Measurements from ENCODE around the gene TACC3.
A peak's percentile ranks its signal among the peaks of the same experiment; 100 is the strongest.
"Not testable (repeated sequence)": the region's sequence is repeated elsewhere in the genome, so short reads cannot be mapped to it uniquely, and the experiment has no call there.

TACC3 gene

GRCh38 chr4:1701671-1702070 is 19.6 kb upstream of the TACC3 start:
- FAIRE-seq; DNase-seq (ENCODE audit: extremely low spot score, insufficient read length, low read depth): not testable (repeated sequence)

GRCh38 chr4:1703867-1704266 is 17.5 kb upstream of the TACC3 start:
- DNase-seq (ENCODE audit: extremely low spot score, insufficient read length, low read depth) (no peak), FAIRE-seq (no peak)

DNA sequence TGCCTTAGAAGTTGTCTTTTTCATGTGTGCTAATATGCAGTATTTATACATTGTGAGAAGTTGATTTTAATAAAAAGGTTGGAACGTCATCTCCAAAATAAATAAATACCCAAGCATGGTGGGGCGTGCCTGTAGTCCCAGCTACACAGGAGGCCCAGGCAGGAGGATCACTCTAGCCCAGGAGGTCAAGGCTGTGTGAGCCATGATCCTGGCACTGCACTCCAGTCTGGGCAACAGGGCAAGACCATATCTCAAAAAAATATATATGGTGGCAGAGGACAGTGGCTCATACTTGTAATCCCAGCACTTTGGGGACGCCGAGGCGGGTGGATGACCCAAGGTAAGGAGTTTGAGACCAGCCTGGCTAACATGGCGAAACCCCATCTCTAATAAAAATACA is 15.6 kb upstream of the TACC3 start:
- no peak for FAIRE-seq

DNA sequence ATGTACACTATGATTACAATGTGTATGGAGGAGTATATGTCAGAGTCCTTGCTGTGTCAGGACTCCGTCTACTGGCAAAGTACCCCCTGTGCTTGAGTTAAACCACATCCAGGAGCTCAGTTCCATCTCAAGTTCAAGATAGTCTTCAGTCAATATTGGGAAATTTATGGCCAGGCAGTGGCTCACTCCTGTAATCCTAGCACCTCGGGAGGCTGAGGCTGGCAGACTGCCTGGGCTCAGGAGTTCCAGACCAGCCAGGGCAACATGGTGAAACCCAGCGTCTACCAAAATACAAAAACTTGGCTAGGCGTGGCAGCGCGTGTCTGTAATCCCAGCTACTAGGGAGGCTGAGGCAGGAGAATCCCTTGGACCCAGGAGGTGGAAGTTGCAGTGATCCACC is 15.0 kb upstream of the TACC3 start:
- DNase-seq (ENCODE audit: extremely low spot score, insufficient read length, low read depth) (no peak), FAIRE-seq (no peak)

More for the DNA sequence above, 15.6 kb upstream of the TACC3 start:
- DNase-seq (ENCODE audit: extremely low spot score, insufficient read length, low read depth), result no peak

DNA sequence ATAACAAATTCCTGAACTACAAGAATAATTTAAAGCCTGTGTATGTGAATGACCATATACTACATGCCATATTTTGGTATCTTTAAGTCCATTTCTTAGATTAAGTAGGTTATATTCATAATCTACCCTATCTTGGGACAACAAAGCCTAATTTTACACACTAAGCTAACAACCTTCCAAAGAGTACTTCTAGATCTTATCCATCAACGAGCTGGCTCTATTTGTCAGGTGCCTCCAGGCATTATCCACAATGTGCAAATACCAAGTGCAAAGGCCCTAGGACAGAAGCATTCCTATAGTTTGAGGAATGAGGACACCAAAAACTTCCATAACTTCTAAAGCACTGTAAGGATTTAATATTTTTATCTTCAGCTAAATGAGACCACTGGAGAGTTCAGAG is 12.7 kb upstream of the TACC3 start:
- no peak for FAIRE-seq
- DNase-seq (ENCODE audit: extremely low spot score, insufficient read length, low read depth), result no peak

DNA sequence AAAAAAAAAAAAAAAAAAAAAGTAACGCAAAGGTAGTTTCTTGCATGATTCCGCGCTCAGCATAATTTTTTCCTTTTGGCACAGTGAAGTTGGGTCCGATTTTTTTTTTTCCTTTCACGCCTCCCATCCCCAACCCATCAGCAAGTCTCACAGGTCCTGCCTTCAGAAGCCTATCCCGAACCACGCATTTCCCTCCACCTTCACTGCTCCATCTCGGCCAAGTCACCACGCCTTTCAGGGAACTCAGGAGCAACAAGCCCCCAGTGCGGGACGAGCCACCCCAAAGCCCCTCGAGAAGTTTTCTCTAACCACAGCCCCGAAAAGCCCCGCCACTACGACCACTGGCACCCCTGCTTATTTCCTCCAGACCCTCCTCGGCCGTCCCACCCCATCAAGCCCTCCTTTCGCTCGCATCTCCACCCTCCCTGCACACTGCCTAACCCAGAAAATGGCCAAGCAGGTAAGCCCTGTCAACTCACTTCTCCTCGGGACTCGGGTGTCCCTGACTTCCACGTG is 10.2 kb upstream of the TACC3 start:
- FAIRE-seq (no peak), DNase-seq (ENCODE audit: extremely low spot score, insufficient read length, low read depth) (no peak)

DNA sequence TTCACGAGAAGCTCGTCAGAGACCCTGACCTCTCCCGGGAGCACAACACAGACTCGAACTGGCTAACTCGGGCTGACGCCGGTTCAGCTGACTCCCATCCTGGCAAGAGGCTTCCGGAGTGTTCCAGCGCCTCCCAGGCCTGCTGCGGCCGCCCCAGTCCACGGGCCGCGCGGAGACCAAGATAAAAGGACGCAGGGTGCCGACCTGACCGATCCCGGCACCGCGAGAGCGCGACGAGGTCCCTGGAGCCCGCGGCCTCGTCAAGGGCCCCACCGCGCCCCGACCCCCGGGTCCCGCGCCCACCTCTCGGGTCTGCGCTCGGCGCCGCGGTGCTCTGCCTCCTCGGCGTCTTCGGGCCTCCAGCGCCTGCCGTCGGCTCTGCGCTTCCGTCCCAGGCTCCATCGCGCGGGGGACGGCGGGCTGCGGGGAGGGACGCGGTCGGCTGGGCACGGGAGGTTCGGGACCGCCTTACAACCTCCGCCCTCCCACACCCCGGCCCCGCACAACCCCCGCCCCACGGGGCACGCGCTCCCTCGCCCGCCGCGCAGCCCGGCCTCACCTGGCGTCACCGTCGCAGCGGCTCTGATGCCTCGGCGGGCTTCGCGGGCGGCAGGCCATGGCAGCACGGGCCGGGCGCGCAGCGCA is 9.6 kb upstream of the TACC3 start:
- no peak for FAIRE-seq
- no peak for DNase-seq (ENCODE audit: extremely low spot score, insufficient read length, low read depth)

GRCh38 chr4:1712216-1713002 is 8.9 kb upstream of the TACC3 start, which contains the start of gene SLBP:
Gene SLBP, minus strand, starts transcription at chr4:1712319. Its CDS starts 131 bp downstream, at chr4:1712188.
- peak; percentile 94 for FAIRE-seq
- peak; percentile 88 for DNase-seq (ENCODE audit: extremely low spot score, insufficient read length, low read depth)

- DNase-seq (ENCODE audit: extremely low spot score, insufficient read length, low read depth) (no peak), FAIRE-seq (no peak)
These were observed 8.1 kb upstream of the TACC3 start for GRCh38 chr4:1713003-1713851.

DNA sequence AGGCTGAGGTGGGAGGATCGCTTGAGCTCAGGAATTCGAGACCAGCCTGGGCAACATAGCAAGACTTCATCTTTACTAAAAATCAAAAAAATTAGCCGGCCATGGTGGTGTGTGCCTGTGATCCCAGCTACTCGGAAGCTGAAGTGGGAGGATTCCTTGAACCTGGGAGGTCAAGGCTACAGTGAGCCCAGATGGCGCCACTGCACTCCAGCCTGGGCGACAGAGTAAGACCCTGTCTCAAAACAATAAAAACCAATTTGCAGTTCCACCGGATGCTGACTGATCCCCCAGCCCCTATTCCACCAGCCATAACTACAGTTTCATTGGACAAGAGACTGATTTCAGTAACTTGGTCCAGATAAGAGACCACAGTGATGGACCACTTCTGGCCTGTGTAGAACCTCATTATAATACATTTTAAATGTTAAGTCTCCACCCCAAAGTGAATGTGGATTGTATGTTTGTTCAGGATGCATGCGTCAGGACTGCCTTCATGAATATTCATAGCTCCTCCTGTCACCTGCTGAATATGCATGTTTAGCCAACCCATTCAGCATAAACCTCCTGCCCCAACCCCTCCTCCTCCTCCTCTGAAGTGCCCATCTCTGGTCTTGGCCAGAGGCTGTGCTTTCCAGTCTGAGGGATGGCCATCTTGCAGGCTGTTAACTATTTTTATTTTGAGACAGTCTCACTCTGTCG is 6.9 kb upstream of the TACC3 start:
- FAIRE-seq (peak; percentile 60), DNase-seq (ENCODE audit: extremely low spot score, insufficient read length, low read depth) (no peak)

- DNase-seq (ENCODE audit: extremely low spot score, insufficient read length, low read depth) (no peak), FAIRE-seq (peak; percentile 66)
These were observed 6.1 kb upstream of the TACC3 start for GRCh38 chr4:1715002-1715758.

GRCh38 chr4:1716065-1716945 is 5.0 kb upstream of the TACC3 start:
- no peak for DNase-seq (ENCODE audit: extremely low spot score, insufficient read length, low read depth)
- FAIRE-seq, result no peak

DNA sequence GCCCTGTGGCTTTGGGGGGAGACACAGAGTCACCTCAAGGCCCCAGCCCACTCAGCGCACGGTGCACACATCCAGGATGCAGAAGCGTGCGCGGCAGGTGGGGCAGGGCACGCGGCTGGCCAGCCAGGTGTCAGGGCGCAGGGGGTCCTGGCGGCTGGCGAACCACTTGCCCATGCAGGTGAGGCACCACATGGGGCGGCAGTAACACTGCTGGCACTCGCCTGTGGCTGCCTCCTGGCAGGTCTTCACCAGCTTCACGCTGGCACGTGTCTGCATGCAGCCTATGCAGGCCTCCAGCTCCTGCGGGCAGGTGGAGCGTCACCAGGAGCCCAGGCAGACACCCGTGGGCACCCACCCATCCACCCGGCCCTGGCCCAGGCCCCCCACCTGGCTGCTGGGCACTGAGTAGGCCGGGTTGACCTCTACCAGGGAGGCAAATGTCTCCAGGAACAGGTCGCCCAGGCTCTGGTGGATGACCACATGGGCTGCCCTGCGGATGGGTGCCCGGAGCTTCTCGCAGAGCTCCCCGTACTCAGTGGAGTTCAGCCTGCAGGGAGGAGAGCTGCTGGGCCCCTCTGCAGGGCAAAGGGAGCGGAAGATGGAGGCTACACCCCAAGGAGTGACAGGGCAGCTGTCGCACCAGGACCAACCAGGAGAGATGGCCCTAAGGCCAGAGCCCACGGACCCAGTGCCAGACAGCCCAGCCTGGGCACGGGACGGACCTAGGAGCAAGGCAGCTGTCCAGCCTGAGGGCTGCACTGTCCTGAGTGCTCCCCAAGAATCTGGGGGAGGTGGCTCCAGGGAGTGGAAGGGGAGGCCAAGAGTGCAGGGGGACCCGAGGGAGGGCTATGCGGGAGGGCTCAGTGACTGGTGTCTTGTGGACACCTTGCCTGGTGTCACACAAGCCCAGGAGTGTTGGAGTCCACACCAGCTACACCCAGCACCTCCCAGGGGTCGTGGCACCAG is 3.9 kb upstream of the TACC3 start:
- DNase-seq (ENCODE audit: extremely low spot score, insufficient read length, low read depth) (no peak), FAIRE-seq (no peak)

DNA sequence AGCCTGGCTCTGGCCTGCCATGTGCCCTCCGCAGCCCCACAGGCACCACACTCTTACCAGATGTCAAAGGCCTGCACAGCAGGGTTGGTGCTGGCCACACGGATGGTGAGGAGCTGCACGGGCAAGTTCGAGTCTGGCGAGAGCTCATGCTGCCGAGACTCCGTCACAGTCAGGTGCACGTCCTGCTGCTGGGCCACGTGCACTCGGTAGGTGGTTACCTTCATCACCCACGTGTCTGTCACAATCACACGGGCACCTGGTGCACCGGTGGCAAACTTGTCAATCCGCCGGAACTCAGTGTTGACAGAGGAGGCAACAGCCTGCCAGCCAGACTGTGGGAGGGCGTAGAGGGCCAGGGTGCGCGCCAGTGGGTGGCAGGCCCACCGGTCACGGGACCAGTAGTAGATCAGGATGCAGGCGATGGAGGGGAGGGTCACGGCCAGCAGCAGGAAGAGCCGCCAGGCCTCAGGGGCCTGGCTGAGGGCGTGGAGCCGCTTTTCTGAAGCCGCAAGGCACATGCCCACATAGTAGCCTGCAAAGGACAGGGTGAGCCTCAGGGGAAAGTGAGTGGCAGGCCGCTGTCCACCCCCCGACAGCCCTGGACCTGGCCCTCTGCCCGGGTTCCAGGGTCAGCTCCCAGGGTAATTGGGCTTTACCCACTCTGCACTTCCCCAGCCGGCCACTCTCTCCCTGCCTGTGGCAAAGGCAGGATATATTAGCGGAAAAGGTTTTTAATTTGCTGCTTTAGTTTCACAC is 3.0 kb upstream of the TACC3 start:
- FAIRE-seq (no peak), DNase-seq (ENCODE audit: extremely low spot score, insufficient read length, low read depth) (no peak)

DNA sequence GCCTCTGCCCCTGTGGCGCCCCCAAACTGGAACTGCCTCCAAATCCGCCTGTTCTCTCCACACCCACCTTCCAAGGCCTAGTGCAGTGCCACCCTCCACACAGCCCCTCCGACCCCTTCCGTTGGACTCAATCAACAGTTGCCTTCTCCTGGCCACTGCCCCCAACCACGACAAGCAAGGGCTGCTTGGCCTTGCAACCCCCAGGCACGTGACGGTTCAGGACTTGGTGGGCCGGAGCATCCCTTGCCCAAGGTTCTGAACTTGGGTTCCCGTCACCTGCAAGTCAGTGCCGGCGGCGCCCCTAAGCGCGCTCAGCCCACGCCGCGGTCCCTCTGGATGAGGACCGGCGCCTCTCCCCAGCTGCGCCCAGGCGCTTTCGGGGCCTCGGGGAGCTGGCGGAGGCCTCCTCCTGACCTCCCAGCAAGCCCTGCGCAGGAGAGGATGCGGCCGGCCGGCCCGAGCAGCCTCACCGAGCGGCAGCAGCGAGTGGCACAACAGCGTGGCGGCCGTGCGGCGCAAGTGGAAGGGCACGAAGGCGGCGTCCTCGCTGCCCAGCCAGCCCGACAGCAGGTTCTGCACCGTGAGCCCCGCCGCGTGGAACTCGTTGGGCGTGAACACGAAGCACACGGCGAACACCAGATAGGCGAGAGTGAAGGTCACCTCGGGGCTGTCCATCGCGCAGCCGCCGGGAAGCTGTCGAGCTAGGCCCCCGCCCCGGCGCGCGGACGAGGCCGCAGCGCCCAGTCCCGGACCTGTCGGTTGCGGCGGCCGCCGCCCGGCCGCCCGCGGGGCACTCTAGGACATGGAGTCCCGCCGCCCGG is 948 bp upstream of the TACC3 start:
- DNase-seq (ENCODE audit: extremely low spot score, insufficient read length, low read depth), result no peak
- FAIRE-seq, result no peak
